HUES64 (cell line): ENCODE measurements around the gene KRTAP10-3.
"Not testable (repeated sequence)": the region's sequence is repeated elsewhere in the genome, so short reads cannot be mapped to it uniquely, and the experiment has no call there.

Experiments used
- H3K27ac ChIP-seq: 2 replicates; pipeline ENCODE4 v1.7.0; 2013; ENCODE audit warnings: low read depth, low read length, inconsistent platforms
- H3K27me3 ChIP-seq: 2 replicates; pipeline ENCODE4 v1.6.1; 2013; ENCODE audit warnings: mild to moderate bottlenecking, low read length; ENCODE audit not compliant: insufficient read depth
- H3K36me3 ChIP-seq: 2 replicates; pipeline ENCODE4 v1.6.1; 2013; ENCODE audit warnings: mild to moderate bottlenecking, low read length; ENCODE audit not compliant: insufficient read depth
- H3K4me1 ChIP-seq: 2 replicates; pipeline ENCODE4 v1.6.1; 2013; ENCODE audit warnings: mild to moderate bottlenecking, low read length, moderate library complexity; ENCODE audit not compliant: insufficient read depth
- H3K4me3 ChIP-seq: 2 replicates; pipeline ENCODE4 v1.5.1; 2013; ENCODE audit warnings: mild to moderate bottlenecking, low read length, moderate library complexity
- H3K9ac ChIP-seq: 2 replicates; pipeline ENCODE4 v1.6.1; 2013; ENCODE audit warnings: mild to moderate bottlenecking, low read depth, low read length
- H3K9me3 ChIP-seq: 2 replicates; pipeline ENCODE4 v1.6.1; 2013; ENCODE audit warnings: low read depth, low read length; ENCODE audit not compliant: insufficient read depth
- WGBS: fragments of 150-250, 120-280 bp; methylation state at CpG from one replicate; pipeline ENCODE4 v1.1.7; 2013; ENCODE audit warnings: missing lambda C conversion rate; 5-methylcytosine and 5-hydroxymethylcytosine counted together

KRTAP10-3 gene

DNA sequence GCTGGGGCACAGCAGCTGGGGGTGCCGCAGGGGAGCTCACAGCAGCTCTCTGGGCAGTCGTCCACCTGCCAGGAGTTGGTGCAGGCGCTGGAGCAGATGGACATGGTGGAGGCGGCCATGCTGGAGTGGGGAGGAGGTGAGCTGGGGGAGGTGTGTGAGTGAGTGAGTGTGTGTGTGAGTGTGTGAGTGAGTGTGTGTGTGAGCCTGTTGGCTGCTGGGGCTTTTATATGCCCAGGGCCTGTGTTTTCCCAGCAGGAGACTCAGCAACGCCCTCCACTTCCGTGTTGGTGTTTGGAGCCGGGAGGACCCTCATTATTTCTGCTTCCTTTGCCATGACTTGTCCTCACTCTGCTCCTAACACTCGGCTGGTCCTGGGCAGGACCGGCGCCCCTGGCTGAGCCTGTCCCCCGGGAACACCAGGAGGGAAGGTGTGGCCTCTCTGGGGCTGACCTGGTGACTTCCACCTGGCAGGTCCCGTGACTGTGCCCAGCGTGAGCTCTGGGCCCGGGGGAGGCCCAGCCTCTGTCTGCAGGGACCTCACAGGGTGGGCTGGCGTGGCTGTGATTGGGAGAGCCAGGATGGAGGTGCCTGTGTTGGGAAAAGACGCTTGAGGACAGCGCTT is 7.1 kb downstream of the KRTAP10-3 start, which contains the start of gene KRTAP10-2:
TSS of gene KRTAP10-2 (minus strand) at position 166 of the 622 bp plus-strand sequence. CDS start at position 119, 47 bp downstream.
- no peak within 1 kb of the TSS for H3K9ac ChIP-seq
- peaks cover 18% of the 10 kb centered on the region for H3K4me1 ChIP-seq
- 80% methylated on average over 17 of the region's 17 CpGs for WGBS
- no peaks in the 10 kb centered on the region for H3K27me3 ChIP-seq
- H3K36me3 ChIP-seq = no peaks in the 10 kb centered on the region
- no peak within 1 kb of the TSS for H3K4me3 ChIP-seq
- no peaks in the 10 kb centered on the region for H3K9me3 ChIP-seq
- no peak within 1 kb of the TSS for H3K27ac ChIP-seq

DNA sequence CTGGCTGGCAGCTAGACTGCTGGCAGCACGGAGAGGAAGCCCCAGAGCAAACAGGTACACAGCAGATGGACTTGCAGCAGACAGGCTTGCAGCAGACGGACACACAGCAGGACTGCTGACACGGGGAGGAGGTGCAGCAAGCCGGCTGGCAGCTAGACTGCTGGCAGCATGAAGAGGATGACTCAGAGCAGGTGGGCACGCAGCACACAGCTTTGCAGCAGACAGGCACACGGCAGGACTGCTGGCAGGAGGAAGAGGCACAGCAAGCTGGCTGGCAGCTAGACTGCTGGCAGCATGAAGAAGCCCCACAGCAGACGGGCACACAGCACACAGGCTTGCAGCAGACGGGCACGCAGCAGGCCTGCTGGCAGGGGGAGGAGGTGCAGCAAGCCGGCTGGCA is 7.8 kb downstream of the KRTAP10-3 start:
- no peak overlapping the region for H3K4me3 ChIP-seq
- H3K9ac ChIP-seq = no peak overlapping the region
- no peaks in the 10 kb centered on the region for H3K9me3 ChIP-seq
- H3K4me1 ChIP-seq = peaks cover 18% of the 10 kb centered on the region
- 73% methylated on average over 10 of the region's 10 CpGs for WGBS
- no peaks in the 10 kb centered on the region for H3K27me3 ChIP-seq
- no peak overlapping the region for H3K27ac ChIP-seq
- H3K36me3 ChIP-seq = no peaks in the 10 kb centered on the region

DNA sequence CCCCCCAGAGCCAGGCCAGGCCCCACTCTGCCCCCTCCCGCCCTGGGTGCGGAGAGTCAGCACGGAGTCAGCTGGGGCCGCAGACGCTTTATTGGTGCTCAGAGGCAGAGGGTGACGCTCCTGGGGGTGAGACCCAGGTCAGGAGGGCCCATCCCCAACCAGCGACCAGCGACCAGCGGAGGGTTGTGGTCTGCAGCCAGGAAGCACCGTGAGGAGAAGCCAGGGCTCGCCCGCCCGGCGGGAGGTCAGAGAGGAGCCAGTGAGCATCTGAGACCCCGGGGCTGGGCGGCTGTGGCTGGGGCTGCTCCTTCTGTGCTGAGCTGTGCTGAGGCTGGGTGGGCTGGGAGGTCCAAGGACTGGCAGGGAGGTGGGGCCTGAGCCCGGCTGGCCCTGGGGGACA is 8.3 kb downstream of the KRTAP10-3 start:
- H3K9ac ChIP-seq, H3K9me3 ChIP-seq, H3K4me3 ChIP-seq, H3K36me3 ChIP-seq, H3K27ac ChIP-seq, H3K27me3 ChIP-seq: not testable (repeated sequence)
- 77% methylated on average over 17 of the region's 17 CpGs for WGBS
- H3K4me1 ChIP-seq = peaks cover 18% of the 10 kb centered on the region

DNA sequence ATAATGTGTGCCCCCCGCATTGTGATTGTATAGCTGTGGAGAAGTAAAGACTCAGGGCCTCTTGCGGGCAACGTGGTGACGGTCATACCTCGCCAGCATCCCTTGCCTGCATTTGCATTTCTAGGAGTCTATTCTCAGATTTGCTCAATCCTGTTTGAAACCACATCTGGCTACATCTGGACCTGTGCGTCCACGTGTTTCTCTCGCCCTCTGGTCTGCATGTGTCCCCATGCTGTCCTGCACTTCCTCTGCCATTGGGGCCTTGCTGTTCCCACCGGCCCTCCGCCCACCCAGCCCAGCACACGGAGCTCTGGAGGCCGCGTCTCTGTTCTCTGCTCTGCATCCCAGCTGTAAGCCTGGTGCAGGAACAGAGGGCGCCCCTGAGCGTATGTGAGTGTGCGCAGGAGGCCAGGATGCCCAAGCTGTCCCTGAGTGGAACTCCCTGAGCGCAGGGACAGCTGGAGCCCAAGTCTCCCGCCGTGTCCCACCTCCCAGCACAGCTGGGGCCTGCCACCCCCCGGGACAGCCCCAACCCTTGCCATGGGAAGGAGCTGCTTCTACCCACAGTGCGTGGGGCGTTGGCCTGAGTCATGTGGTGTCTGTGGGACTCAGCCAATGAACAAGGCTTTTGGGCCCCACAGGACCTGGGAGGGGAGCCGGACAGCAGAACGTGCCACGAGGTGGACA is 8.9 kb downstream of the KRTAP10-3 start:
- peak overlapping the region; percentile 91 for H3K27ac ChIP-seq
- H3K9me3 ChIP-seq = no peaks in the 10 kb centered on the region
- H3K9ac ChIP-seq = peak overlapping the region; percentile 70; the same call in 1 of the 2 replicates
- H3K4me3 ChIP-seq = no peak overlapping the region
- no peaks in the 10 kb centered on the region for H3K27me3 ChIP-seq
- peaks cover 18% of the 10 kb centered on the region for H3K4me1 ChIP-seq
- WGBS = 78% methylated on average over 25 of the region's 25 CpGs
- no peaks in the 10 kb centered on the region for H3K36me3 ChIP-seq

DNA sequence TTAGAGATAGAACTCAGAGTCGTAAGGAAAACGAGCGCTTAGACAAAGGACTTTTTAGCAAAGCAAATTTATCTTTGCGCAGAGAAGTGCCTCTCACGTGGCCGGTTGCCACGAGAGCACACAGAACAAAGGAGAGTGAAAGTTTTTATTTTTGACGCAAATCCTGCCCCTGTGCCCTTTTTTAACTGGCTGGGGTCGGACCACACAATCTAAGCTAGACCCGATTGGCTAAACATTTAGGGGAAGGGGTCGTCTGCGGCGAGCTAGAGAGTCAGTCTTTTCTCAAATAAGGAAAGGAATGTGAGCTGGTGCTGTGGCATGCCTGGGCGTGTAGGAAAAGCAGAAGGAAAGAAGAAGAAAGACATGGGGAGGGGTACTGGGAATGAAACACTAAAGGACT is 9.7 kb downstream of the KRTAP10-3 start:
- no peaks in the 10 kb centered on the region for H3K36me3 ChIP-seq
- 41% methylated on average over 14 of the region's 14 CpGs for WGBS
- H3K4me3 ChIP-seq = no peak overlapping the region
- H3K9ac ChIP-seq = peak overlapping the region; percentile 70
- H3K9me3 ChIP-seq = no peaks in the 10 kb centered on the region
- peak overlapping the region; percentile 91 for H3K27ac ChIP-seq
- H3K27me3 ChIP-seq = no peaks in the 10 kb centered on the region
- H3K4me1 ChIP-seq = peaks cover 18% of the 10 kb centered on the region

GRCh38 chr21:44548381-44548780 is 10.2 kb downstream of the KRTAP10-3 start:
- WGBS = 83% methylated on average over 13 of the region's 13 CpGs
- peaks cover 18% of the 10 kb centered on the region for H3K4me1 ChIP-seq
- H3K9ac ChIP-seq = peak overlapping the region; percentile 70
- peak overlapping the region; percentile 91 for H3K27ac ChIP-seq
- no peak overlapping the region for H3K4me3 ChIP-seq
- no peaks in the 10 kb centered on the region for H3K36me3 ChIP-seq
- H3K27me3 ChIP-seq = no peaks in the 10 kb centered on the region
- no peaks in the 10 kb centered on the region for H3K9me3 ChIP-seq

DNA sequence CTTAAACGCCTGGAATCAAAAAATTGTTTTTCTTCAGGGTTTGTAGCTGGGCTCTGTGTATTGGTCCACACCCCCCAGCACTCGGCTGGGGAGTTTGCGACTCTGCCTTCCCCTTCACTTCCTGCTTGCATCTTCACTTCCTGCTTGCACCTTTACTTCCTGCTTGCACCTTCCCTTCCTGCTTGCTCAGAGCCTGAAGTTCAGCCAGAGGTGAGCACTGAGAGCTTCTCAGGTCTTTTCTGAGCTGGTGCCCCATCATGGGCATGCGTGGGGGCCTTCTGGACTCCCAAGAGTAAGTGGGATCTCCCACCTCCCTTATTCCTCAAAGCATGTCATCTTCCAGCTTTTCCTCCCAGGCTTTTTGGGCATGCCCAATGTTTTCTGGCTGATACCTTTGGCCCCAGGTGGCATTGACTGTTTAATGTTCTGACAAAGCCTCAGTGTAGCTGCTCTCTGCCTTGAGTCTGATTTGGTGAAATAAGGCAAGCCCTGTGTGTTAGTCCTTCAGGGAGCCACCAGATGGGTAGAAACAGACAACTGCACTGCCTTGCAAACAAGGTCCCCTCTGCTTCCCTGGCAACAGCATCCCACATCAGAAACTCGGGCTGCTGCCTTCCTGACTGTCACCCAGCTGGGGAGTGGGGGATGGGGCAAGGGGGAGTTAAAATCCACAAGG is 10.8 kb downstream of the KRTAP10-3 start:
- no peaks in the 10 kb centered on the region for H3K9me3 ChIP-seq
- WGBS = 79% methylated on average over 5 of the region's 5 CpGs
- peak overlapping the region; percentile 9; the same call in 1 of the 2 replicates for H3K27ac ChIP-seq

GRCh38 chr21:44544566-44544965 is 14.0 kb downstream of the KRTAP10-3 start:
- Histone ChIP-seq H3K36me3 (no peaks in the 10 kb centered on the region), H3K27me3 (no peaks in the 10 kb centered on the region; the same call in 1 of the 2 replicates), H3K4me3 (no peak overlapping the region), H3K9ac (no peak overlapping the region), H3K4me1 (peaks cover 17% of the 10 kb centered on the region), H3K9me3 (no peaks in the 10 kb centered on the region), H3K27ac (no peak overlapping the region)
- WGBS = 75% methylated on average over 2 of the region's 3 CpGs

More for the DNA sequence above, 10.8 kb downstream of the KRTAP10-3 start:
- Histone ChIP-seq H3K27me3 (no peaks in the 10 kb centered on the region), H3K4me1 (peaks cover 18% of the 10 kb centered on the region), H3K9ac (no peak overlapping the region), H3K36me3 (no peaks in the 10 kb centered on the region), H3K4me3 (no peak overlapping the region)

DNA sequence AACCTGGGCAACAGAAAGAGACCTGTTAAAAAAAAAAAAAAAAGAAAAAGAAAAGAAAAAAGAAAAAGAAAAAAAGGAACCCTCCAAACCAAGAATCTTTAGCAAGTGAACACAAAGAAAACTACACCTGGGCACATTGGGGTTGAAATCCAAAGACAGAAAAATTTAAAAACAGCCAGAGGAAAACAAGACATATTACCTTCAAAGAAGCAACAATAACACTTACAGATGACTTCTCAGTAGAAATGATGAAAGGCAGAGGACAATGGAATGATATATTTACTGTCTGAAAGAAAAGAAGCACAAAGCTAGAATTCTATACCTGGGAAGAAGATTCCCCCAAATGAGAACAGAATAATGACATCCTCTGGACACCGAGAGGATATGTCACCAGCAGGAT is 15.9 kb downstream of the KRTAP10-3 start:
- no peak overlapping the region for H3K9ac ChIP-seq
- no peaks in the 10 kb centered on the region for H3K36me3 ChIP-seq
- WGBS = 100% methylated on average over 1 of the region's 1 CpG
- H3K9me3 ChIP-seq = no peaks in the 10 kb centered on the region
- no peaks in the 10 kb centered on the region; the same call in 1 of the 2 replicates for H3K27me3 ChIP-seq
- no peak overlapping the region for H3K4me3 ChIP-seq
- H3K27ac ChIP-seq = no peak overlapping the region
- peaks cover under 1% of the 10 kb centered on the region; the same call in 1 of the 2 replicates for H3K4me1 ChIP-seq

- Histone ChIP-seq H3K36me3 (no peaks in the 10 kb centered on the region), H3K9me3 (no peaks in the 10 kb centered on the region), H3K4me3 (no peak overlapping the region), H3K9ac (no peak overlapping the region), H3K27me3 (no peaks in the 10 kb centered on the region; the same call in 1 of the 2 replicates), H3K27ac (no peak overlapping the region), H3K4me1 (no peaks in the 10 kb centered on the region)
- WGBS = 89% methylated on average over 11 of the region's 11 CpGs
Observed at GRCh38 chr21:44540741-44541288, 17.8 kb downstream of the KRTAP10-3 start.
